T-helper 9 cell (primary cell): Measurements from ENCODE around the gene GNAI2.

ENCODE experiments used
- DNase-seq: peaks from one replicate; pipeline ENCODE4 v3.0.0-alpha.2; 2020
- total RNA-seq, 2 donors: gene quantifications; one replicate each; lab custom pipeline; 2026; lab: John Stamatoyannopoulos, UW

GNAI2 gene
- total RNA-seq: 286 to 351 reads per million in 2 donors

- DNase-seq: peak; percentile 97
Observed at GRCh38 chr3:50235716-50236483, at the start of gene GNAI2. Gene GNAI2, plus strand, starts transcription at chr3:50236204. Its CDS starts 132 bp downstream, at chr3:50236336.

GRCh38 chr3:50187750-50188149, 48.3 kb upstream of the GNAI2 start:
- no peak for DNase-seq

GRCh38 chr3:50189274-50189673, 46.7 kb upstream of the GNAI2 start:
- DNase-seq: no peak

- no peak for DNase-seq
Observed at GRCh38 chr3:50189989-50190388, 46.0 kb upstream of the GNAI2 start.

GRCh38 chr3:50190936-50191660, 44.9 kb upstream of the GNAI2 start, which contains the start of gene GNAT1:
Gene GNAT1, plus strand, starts transcription at chr3:50191610. Its CDS starts 116 bp downstream, at chr3:50191726.
- DNase-seq: no peak

GRCh38 chr3:50192124-50192523, 43.9 kb upstream of the GNAI2 start:
- DNase-seq: no peak

- DNase-seq: peak; percentile 83
Observed at GRCh38 chr3:50192689-50193141, 43.3 kb upstream of the GNAI2 start.

GRCh38 chr3:50193286-50193685, 42.7 kb upstream of the GNAI2 start:
- DNase-seq: no peak

GRCh38 chr3:50193746-50194127, 42.3 kb upstream of the GNAI2 start:
- DNase-seq: no peak

GRCh38 chr3:50194128-50194902, 41.7 kb upstream of the GNAI2 start:
- DNase-seq: peak; percentile 79

GRCh38 chr3:50194903-50195500, 41.0 kb upstream of the GNAI2 start:
- DNase-seq: peak; percentile 48

- no peak for DNase-seq
Observed at GRCh38 chr3:50195501-50196252, 40.3 kb upstream of the GNAI2 start.

- no peak for DNase-seq
Observed at GRCh38 chr3:50196253-50196801, 39.7 kb upstream of the GNAI2 start.

GRCh38 chr3:50201573-50202315, 34.3 kb upstream of the GNAI2 start:
- no peak for DNase-seq

GRCh38 chr3:50202353-50203112, 33.5 kb upstream of the GNAI2 start:
- DNase-seq: no peak

GRCh38 chr3:50203113-50203808, 32.7 kb upstream of the GNAI2 start:
- DNase-seq: no peak

GRCh38 chr3:50203809-50204803, 31.9 kb upstream of the GNAI2 start:
- no peak for DNase-seq

- no peak for DNase-seq
Observed at GRCh38 chr3:50204804-50205412, 31.1 kb upstream of the GNAI2 start, which contains the start of gene SLC38A3. Gene SLC38A3, plus strand, starts transcription at chr3:50205271. Its CDS starts 8,929 bp downstream, at chr3:50214200.
